T-helper 17 cell (primary cell): Measurements from ENCODE around the gene GSS. TPM values are rescaled to one million over a fixed set of nuclear protein-coding genes. Genes with fewer than 3 reads are reported as not detected.

ENCODE experiments used
- ATAC-seq: fragments of 150-1000 bp; cut with Tn5 transposase; 2 replicates; pipeline ENCODE4 v1.10.0; 2021; ENCODE audit warnings: mild to moderate bottlenecking, moderate library complexity
- DNase-seq, 3 donors: peaks; one replicate each; pipeline versions ENCODE4 v3.0.0 to v3.0.0-alpha.2; 2020 to 2021
- H3K9me3 ChIP-seq: one replicate; pipeline ENCODE4 v1.7.0; 2013; ENCODE audit warnings: low read length, mild to moderate bottlenecking; ENCODE audit not compliant: control insufficient read depth, poor library complexity, severe bottlenecking
- H3K27ac Mint-ChIP-seq: one replicate; pipeline ENCODE4 v1.8.0; 2022; ENCODE audit warnings: mild to moderate bottlenecking, moderate library complexity, mixed read lengths
- H3K27me3 Mint-ChIP-seq: one replicate; pipeline ENCODE4 v1.8.0; 2022; ENCODE audit warnings: mixed read lengths
- H3K36me3 Mint-ChIP-seq: one replicate; pipeline ENCODE4 v1.8.0; 2022; ENCODE audit warnings: low read depth, mixed read lengths
- H3K4me1 Mint-ChIP-seq: one replicate; pipeline ENCODE4 v1.8.0; 2022; ENCODE audit warnings: mild to moderate bottlenecking, mixed read lengths
- H3K4me3 Mint-ChIP-seq: one replicate; pipeline ENCODE4 v1.8.0; 2022; ENCODE audit warnings: mild to moderate bottlenecking, moderate library complexity, mixed read lengths
- total RNA-seq, 4 donors: library from RNA in 2 of 4; stranded (reverse) in 2 of 4; gene quantifications; one replicate each; pipeline ENCODE4 v1.2.3 and lab custom pipeline; 2022 to 2026

Gene GSS
- total RNA-seq, 2 donors from 2014 or later, result 23.3 to 27.0 TPM

DNA sequence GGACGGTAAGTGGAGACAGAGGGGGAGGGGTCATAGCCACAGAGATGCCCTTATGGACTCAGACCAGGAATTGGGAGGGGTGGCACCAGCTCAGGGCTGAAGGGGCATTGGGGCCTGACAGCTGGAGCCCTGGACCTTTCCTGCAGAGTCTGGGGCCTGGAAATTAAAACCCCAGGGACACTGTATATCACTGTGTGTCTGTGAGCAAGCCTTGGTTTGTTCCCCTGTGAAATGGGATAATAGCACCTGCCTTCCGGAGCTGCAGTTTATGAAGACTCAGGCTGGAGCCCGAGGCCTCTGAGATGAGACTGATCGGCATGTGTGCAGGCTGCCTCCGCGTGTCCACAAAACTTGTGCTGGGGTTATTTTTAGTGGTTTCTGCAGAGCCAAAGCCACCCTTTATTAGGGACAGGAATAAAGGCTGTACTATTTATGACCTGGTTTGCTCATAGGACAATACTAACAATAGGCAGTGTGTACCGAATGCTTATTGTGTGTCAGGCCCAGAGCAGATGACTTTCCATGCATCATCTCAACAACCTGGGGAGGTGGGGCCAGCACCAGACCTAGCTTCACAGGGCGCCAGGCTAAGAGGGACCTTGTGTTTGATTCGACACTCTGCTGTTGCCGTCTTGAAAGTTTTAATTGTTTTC lies 22.6 kb upstream of the GSS start:
- DNase-seq (no peak), ATAC-seq (no peak)
- no peak overlapping the region for H3K27ac Mint-ChIP-seq
- peaks cover 35% of the 10 kb centered on the region for H3K27me3 Mint-ChIP-seq
- no peaks in the 10 kb centered on the region for H3K9me3 ChIP-seq
- H3K4me3 Mint-ChIP-seq, result no peak overlapping the region
- H3K36me3 Mint-ChIP-seq, result peaks cover under 1% of the 10 kb centered on the region
- peaks cover 3% of the 10 kb centered on the region for H3K4me1 Mint-ChIP-seq

DNA sequence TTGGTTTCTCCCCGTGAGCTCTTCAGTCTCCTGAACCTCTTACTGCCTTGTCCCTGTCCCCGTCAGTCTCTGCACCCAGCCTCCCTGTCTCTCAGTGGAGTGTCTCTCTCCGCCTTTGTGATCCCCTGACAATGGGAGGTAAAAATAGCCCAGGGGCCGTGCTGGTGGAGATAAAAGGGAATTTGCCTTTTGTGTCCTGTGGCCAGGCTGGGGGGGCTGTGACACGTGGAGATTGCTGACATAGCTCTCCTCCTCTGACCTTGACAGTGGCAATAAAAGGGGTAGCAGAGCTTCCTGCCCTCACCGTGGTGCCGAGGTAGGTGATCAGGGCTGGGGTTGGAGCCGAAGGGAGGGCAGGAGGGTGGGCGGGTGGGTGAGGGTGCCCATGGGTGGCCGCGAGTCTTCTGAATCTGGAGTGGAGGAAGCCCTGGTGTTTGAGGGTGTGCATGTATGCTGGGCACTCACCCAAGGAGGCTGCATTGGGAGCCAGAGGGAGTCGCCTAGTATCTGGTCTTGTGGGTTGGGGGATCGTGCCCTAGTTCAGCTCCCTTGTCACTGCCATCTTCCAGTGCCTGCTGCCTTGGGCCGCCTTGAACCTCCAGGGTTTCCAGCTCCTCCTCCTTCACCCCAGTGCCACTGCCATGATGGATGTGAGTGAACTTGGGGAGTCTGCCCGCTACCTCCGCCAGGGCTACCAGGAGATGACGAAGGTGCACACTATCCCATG lies 21.9 kb upstream of the GSS start:
- Mint-ChIP-seq H3K4me1 (peaks cover 2% of the 10 kb centered on the region), H3K4me3 (no peak overlapping the region), H3K27ac (no peak overlapping the region), H3K27me3 (peaks cover 28% of the 10 kb centered on the region), H3K36me3 (peaks cover 2% of the 10 kb centered on the region)
- ATAC-seq (no peak), DNase-seq (no peak)
- H3K9me3 ChIP-seq, result no peaks in the 10 kb centered on the region

DNA sequence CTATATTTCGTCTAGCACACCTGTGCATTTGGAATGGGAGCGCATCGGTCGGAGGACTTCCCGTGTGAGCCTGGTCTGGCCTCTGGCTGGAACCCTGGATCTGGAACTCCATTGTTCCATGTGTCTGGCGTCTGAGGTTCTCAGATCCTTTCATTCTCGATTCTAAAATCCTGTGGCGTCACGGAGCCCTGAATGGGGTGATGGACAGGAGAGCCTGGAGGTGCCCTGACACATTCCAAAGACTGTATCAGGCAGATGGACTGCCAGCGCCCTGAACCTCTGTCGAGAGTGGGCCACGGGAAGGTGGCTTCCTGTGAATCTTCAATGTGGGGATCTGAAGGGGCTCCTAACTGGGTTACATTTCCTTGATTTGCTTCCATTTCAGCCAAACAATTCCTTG lies 20.7 kb upstream of the GSS start:
- H3K27ac Mint-ChIP-seq, result no peak overlapping the region
- ATAC-seq (no peak), DNase-seq (no peak)
- peaks cover 2% of the 10 kb centered on the region for H3K36me3 Mint-ChIP-seq
- peaks cover 27% of the 10 kb centered on the region for H3K27me3 Mint-ChIP-seq
- H3K4me3 Mint-ChIP-seq, result no peak overlapping the region
- H3K4me1 Mint-ChIP-seq, result peaks cover 4% of the 10 kb centered on the region
- no peaks in the 10 kb centered on the region for H3K9me3 ChIP-seq

DNA sequence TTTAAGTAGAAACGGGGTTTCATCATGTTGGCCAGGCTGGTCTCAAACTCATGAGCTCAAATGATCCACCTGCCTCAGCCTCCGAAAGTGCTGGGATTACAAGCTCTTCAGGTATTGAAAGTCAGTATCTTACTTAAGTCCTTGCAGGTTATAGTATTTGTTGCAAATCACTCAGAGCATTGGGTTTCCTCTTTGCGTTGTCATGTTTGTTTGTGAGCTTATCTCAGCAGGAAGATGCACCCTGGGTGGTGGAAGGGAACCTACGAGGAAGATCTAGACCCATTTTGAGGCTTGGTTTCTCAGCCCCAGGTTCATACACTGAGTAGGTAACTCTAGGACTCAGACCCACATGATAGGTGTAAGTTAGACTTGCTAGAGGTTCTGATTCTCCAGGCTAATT lies 18.6 kb upstream of the GSS start:
- no peak for ATAC-seq
- H3K4me1 Mint-ChIP-seq, result peaks cover 4% of the 10 kb centered on the region
- no peaks in the 10 kb centered on the region for H3K9me3 ChIP-seq
- no peak overlapping the region for H3K4me3 Mint-ChIP-seq
- DNase-seq, result no peak
- H3K27me3 Mint-ChIP-seq, result peaks cover 18% of the 10 kb centered on the region
- peaks cover 2% of the 10 kb centered on the region for H3K36me3 Mint-ChIP-seq
- no peak overlapping the region for H3K27ac Mint-ChIP-seq

DNA sequence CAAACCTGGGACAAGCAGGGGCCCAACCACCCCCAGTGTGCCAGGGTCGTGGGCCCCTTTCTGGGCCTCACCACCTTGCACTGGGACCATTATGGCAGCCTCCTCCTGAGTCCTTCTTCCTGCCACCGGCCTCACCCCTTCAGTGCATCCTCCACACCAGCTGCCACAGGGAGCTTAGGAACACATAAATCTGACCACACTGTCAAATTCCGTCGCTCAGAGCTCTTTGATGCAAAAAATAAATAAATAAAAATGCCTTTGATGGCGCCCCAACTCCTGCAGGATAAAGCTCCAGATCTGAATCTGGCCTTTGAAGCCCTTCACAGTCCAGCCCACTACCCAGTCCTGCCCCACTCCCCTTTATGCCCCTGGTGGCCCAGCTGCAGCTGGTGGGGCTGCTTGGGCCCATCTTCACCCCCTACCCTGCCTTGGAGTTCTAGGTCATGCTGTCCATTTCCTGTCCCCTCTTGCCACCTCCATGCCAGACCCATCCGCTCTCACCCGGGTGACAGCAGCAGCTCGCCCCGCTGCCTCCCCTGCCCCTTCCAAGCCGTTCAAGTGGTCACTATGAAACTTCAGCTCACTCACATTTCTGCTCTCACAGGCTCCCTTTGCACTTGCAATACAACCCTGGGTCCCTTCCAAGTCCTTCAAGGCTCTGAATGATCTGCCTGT lies 16.1 kb upstream of the GSS start:
- H3K9me3 ChIP-seq, result no peaks in the 10 kb centered on the region
- Mint-ChIP-seq H3K27ac (no peak overlapping the region), H3K4me1 (peaks cover 4% of the 10 kb centered on the region), H3K36me3 (peaks cover 2% of the 10 kb centered on the region), H3K27me3 (peaks cover 14% of the 10 kb centered on the region), H3K4me3 (no peak overlapping the region)
- no peak for ATAC-seq
- DNase-seq, result no peak

DNA sequence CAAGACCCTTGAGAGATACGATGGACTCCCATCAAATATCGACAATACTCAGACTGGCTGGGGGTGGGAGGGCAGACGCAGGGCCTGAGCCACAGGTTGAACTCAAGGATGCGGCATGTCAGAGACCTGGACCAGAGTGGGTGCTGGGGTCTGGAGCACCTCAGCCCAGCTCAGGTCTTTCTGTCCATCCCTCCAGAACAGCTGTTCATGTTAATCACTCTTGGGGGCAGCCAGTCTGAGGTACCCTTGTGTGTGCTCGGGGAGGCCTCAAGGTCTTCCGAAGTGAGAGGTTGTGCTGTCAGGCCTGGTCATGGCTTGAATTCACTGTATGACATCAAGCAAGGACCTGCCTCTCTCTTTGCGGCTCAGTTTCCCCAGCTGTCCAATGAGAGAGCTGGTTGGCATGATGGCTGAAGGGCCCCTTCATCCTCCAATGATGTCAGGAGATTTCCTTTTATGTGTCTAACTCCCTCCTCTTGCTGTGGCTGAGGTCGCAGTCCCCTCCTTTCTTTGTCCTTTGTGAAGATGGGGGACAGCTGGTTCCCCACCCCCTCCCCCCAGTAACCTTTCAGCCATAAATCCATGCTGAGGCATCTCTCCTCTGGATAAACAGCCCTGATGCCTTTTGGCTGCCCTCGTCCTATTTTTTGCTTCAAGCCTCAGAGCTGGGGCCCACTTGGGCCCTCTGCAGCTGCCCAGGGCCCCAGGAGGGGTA lies 15.4 kb upstream of the GSS start:
- H3K27ac Mint-ChIP-seq, result no peak overlapping the region
- ATAC-seq, result no peak
- H3K9me3 ChIP-seq, result no peaks in the 10 kb centered on the region
- H3K4me3 Mint-ChIP-seq, result no peak overlapping the region
- H3K4me1 Mint-ChIP-seq, result peaks cover 4% of the 10 kb centered on the region
- peaks cover 18% of the 10 kb centered on the region for H3K27me3 Mint-ChIP-seq
- peaks cover 2% of the 10 kb centered on the region for H3K36me3 Mint-ChIP-seq
- DNase-seq, result no peak

DNA sequence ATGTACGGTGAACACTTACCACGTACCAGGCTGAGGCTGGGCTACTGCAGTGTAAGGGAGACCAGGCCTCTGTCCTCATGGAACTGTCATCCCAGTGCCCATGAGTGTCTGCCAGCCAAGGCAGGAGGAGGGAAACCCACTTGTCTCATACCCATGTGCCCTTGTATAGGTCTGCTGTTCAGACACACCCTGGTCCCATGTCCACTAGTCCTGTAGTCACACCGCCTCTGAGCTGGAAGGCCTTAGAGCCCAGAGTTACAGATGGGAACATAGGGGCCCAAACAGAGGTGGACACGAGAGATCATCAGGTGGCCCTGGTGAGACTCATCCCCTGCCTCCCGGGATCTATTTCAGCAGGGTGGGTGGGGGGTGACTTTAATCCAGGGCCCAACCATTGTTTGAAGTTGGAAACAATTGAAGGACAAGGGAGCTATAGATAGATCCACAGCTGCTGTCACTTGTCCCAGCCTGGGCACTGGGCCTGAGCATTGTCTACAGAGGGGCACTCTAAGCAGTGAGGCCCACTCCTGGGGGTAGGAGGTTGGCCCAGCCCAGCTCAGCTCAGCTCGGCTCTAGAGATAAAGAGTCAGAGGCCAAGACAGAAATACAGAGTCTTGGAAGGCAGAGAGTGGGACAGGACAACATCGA lies 14.7 kb upstream of the GSS start:
- Mint-ChIP-seq H3K27ac (no peak overlapping the region), H3K27me3 (peaks cover 25% of the 10 kb centered on the region), H3K36me3 (peaks cover 2% of the 10 kb centered on the region), H3K4me1 (peaks cover 4% of the 10 kb centered on the region), H3K4me3 (no peak overlapping the region)
- no peaks in the 10 kb centered on the region for H3K9me3 ChIP-seq
- DNase-seq (no peak), ATAC-seq (no peak)

DNA sequence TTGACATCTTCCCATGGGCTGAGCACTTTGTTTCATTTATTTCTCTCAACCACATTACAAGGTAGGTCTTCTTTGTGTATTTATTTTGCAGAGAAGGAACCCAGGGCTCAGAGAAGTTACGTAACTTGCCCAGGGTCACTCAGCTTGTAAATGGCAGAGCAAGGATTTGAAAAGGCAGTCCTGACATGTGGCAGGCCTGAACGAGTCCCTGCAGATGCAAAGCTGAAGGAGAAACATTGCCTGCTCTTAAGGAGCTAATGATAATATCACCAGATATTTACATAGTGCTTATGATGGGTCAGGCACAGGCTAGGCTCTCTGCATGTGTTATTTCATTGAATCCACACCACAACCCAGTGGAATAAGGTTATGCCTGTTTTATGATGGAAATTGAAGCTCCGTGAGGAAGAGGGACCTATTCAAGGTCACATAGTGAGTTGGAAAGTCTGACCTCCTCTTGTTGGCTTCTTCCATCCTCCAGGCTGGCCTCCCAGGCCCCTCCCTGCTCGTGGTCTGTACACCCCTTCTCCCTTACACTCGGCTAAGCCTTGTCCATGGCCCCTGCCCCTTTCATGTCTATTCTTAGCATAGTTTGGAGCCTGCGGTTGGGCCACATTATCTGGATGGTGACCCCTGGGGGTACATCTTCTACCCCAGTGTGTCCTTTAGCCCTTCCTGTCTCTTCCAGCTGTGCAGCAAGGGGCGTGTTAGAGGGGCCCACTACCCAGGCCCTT lies 12.6 kb upstream of the GSS start:
- H3K4me3 Mint-ChIP-seq, result no peak overlapping the region
- ATAC-seq, result no peak
- no peak overlapping the region for H3K27ac Mint-ChIP-seq
- peaks cover 1% of the 10 kb centered on the region for H3K36me3 Mint-ChIP-seq
- H3K27me3 Mint-ChIP-seq, result peaks cover 27% of the 10 kb centered on the region
- H3K9me3 ChIP-seq, result no peaks in the 10 kb centered on the region
- no peak for DNase-seq
- peaks cover 2% of the 10 kb centered on the region for H3K4me1 Mint-ChIP-seq

DNA sequence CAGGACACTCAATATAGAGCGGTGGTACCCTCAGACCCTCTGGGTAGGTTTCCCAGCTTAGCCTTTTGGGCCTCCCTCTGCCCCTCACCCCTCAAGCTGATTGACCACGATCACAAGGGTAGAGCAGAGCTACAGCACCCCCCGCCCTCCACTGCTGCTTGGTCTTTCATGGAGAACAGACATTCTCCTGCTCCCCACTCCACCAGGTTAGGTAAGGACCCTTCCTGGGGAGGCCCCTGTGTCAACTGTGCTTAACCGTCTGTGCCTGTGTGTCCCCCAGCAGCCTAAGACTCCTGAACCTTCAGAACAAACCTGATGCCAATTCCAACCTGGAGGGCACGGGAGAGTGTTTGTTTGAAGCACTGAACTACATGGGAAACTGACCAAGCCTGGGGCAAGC lies 11.8 kb upstream of the GSS start:
- no peaks in the 10 kb centered on the region for H3K9me3 ChIP-seq
- Mint-ChIP-seq H3K36me3 (no peaks in the 10 kb centered on the region), H3K4me3 (no peak overlapping the region), H3K27ac (no peak overlapping the region), H3K4me1 (peaks cover 2% of the 10 kb centered on the region), H3K27me3 (peaks cover 25% of the 10 kb centered on the region)
- no peak for ATAC-seq
- no peak for DNase-seq

DNA sequence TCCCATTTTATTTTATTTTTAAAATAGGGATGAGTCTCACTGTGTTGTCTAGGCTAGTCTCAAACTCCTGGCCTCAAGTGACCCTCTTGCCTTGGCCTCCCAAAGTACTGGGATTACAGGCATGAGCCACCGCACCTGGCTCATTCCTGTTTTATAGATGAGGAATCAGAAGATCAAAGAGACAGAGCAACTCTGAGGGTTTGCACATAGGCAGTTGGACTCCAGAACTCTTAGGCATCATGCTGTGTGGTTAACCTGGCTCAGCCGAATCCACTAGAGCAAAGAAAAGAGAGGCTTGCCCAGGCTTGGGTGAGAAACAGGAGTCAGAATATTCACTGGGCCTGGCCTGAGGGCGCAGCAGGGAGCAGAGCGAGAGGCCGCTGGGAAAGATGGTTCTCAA lies 9.4 kb upstream of the GSS start:
- no peak for ATAC-seq
- H3K4me3 Mint-ChIP-seq, result no peak overlapping the region

DNA sequence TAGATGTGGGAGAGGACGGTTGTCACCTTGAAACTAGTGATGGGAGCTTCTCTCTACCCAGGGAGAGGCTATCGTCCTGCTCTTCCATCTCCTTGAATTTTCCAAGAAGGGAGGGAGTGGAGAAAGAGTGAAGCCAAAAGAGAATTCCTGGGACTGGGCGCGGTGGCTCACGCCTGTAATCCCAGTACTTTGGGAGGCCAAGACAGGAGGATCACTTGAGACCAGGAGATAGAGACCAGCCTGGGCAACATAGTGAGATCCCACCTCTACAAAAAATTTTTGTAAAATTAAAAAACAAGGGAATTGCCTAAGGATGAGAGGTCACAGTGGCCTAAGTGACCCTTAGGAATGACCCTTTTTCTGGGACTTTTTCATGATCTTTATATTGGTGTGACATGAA lies 8.9 kb upstream of the GSS start:
- H3K27me3 Mint-ChIP-seq, result peaks cover 18% of the 10 kb centered on the region
- no peak overlapping the region for H3K4me3 Mint-ChIP-seq
- peaks cover 4% of the 10 kb centered on the region for H3K4me1 Mint-ChIP-seq
- ATAC-seq (no peak), DNase-seq (no peak)
- H3K36me3 Mint-ChIP-seq, result no peaks in the 10 kb centered on the region
- H3K9me3 ChIP-seq, result no peaks in the 10 kb centered on the region
- no peak overlapping the region for H3K27ac Mint-ChIP-seq

More for the DNA sequence above, 9.4 kb upstream of the GSS start:
- H3K27me3 Mint-ChIP-seq, result peaks cover 18% of the 10 kb centered on the region
- H3K4me1 Mint-ChIP-seq, result peaks cover 4% of the 10 kb centered on the region
- H3K9me3 ChIP-seq, result no peaks in the 10 kb centered on the region
- H3K36me3 Mint-ChIP-seq, result no peaks in the 10 kb centered on the region
- no peak overlapping the region for H3K27ac Mint-ChIP-seq
- no peak for DNase-seq

DNA sequence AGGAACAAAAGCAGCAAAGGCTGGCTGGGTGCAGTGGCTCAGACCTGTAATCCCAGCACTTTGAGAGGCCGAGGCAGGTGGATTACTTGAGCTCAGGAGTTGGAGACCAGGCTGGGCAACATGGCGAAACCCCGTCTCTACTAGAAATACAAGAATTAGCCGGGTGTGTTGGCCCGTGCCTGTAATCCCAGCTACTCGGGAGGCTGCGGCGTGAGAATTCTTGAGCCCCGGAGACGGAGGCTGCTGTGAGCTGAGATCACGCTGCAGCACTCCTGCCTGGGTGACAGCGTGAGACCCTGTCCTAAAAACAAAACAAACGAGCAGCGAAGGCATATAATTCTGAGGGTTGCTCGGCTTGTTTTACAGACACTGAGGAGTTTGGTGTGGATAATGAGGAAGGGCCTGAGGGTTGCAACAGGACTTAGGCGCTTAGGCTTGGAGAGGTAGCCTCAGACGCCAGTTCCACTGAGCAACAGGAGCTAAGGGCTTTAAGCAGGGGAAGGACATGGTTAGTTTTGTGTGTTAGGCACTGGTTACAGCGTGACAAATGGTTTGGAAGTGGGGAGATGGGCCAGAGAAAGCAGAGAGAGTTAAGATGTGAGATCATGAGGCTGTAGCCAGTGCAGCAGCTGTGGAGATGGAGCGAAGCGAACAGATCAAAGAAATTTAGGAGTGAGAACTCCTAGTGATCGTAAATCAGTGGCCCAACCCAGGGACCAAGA lies 1.3 kb upstream of the GSS start:
- H3K27ac Mint-ChIP-seq, result peak overlapping the region; percentile 94

More for the DNA sequence above, 1.3 kb upstream of the GSS start:
- peaks cover 2% of the 10 kb centered on the region for H3K36me3 Mint-ChIP-seq
- H3K4me3 Mint-ChIP-seq, result no peak overlapping the region
- H3K27me3 Mint-ChIP-seq, result no peaks in the 10 kb centered on the region
- no peaks in the 10 kb centered on the region for H3K9me3 ChIP-seq
- peaks cover 28% of the 10 kb centered on the region for H3K4me1 Mint-ChIP-seq
- ATAC-seq (no peak), DNase-seq (no peak)
